Measurements from ENCODE around the gene FBXO21. TPM values are rescaled to one million over a fixed set of nuclear protein-coding genes. Genes with fewer than 3 reads are reported as not detected.

FBXO21 gene
- total and polyA plus RNA-seq, 2 of the 4 experiments (the other 2 are of a cell fraction), result 43.6 to 56.6 TPM

- peaks cover 60% of the 10 kb centered on the region for H3K36me3 ChIP-seq (ENCODE audit: control insufficient read depth, insufficient read depth, low read length)
- no peaks in the 10 kb centered on the region for H3K4me1 ChIP-seq (ENCODE audit: control insufficient read depth, insufficient read depth, low read length)
- no peak overlapping the region for H3K4me3 ChIP-seq (ENCODE audit: insufficient read depth, low read depth, low read length)
- no peak overlapping the region for H3K23ac ChIP-seq (ENCODE audit: low read depth, low read length)
- no peak overlapping the region for H3K56ac ChIP-seq (ENCODE audit: extremely low read depth, insufficient read depth, low read length)
- no peak overlapping the region for H3K4me2 ChIP-seq (ENCODE audit: low read depth, low read length)
- no peak overlapping the region for H2BK5ac ChIP-seq (ENCODE audit: low read depth, low read length, poor library complexity, severe bottlenecking)
- H4K20me1 ChIP-seq (ENCODE audit: insufficient read depth, low read length), result peaks cover 3% of the 10 kb centered on the region
- ATAC-seq (ENCODE audit: low read depth) (no peak), DNase-seq (no peak)
- no peak overlapping the region for H4K91ac ChIP-seq (ENCODE audit: insufficient read depth, low read depth, low read length)
- TF ChIP-seq BHLHE40 (IDR thresholded peaks at IDR 0.05; ENCODE audit: low read depth, low read length), result no peak
- TF ChIP-seq SMC3 (IDR thresholded peaks at IDR 0.05; ENCODE audit: low read depth, low read length), result no peak
- no peak overlapping the region for H3K14ac ChIP-seq (replicated peaks; ENCODE audit: low read depth, low read length)
- H2AK9ac ChIP-seq (replicated peaks; ENCODE audit: low read depth, low read length, poor library complexity), result no peak overlapping the region
- ChIA-PET CTCF (no interaction called here), POLR2A (ENCODE audit: unreplicated experiment) (no interaction called here)
- WGBS, 2 experiments (ENCODE audit: extremely low coverage in 2 of 2, insufficient read length in 1 of 2), result 92% methylated on average over 6 of the region's 11 CpGs; no CpG with 5 or more reads in 1 of the 2 experiments
- H3K9me1 ChIP-seq (ENCODE audit: insufficient read depth, low read length), result no peaks in the 10 kb centered on the region
- no peak overlapping the region for H2BK20ac ChIP-seq (ENCODE audit: low read depth, low read length)
- no peaks in the 10 kb centered on the region for H3K9me3 ChIP-seq (ENCODE audit: control insufficient read depth, insufficient read depth, low read length)
- H4K8ac ChIP-seq (ENCODE audit: low read depth in 2 of 2, low read length in 2 of 2), result no peak overlapping the region
- H3K27me3 ChIP-seq (ENCODE audit: control insufficient read depth, insufficient read depth, low read length), result no peaks in the 10 kb centered on the region
- BruUV-seq (replicated peaks), result no TSS peak
- dilution Hi-C loops (cut with HindIII; ENCODE audit: low sequenced_read_pairs, unreplicated experiment) (no loop called here), in situ Hi-C loops (cut with MboI; ENCODE audit: low sequenced_read_pairs) (no loop called here), intact Hi-C loops (cut with micrococcal nuclease) (loop anchor here (10.0 kb wide), 1 partner anchor 453 kb away; no protein-coding TSS in a partner anchor)
- H2AK5ac ChIP-seq (ENCODE audit: low read depth, low read length), result no peak overlapping the region
- H3K18ac ChIP-seq (ENCODE audit: low read depth, low read length), result no peak overlapping the region
- no peak overlapping the region for H3K27ac ChIP-seq (ENCODE audit: insufficient read depth, low read length)
- H3K9ac ChIP-seq (ENCODE audit: low read depth, low read length), result no peak overlapping the region
- H2BK120ac ChIP-seq (ENCODE audit: low read depth, low read length), result no peak overlapping the region
- H3K4ac ChIP-seq (ENCODE audit: low read depth, low read length), result no peak overlapping the region
- H2BK15ac ChIP-seq (ENCODE audit: low read depth, low read length), result no peak overlapping the region
- H3K79me1 ChIP-seq (ENCODE audit: low read depth in 1 of 2, low read length in 2 of 2), result no peaks in the 10 kb centered on the region
- no peak overlapping the region for H4K5ac ChIP-seq (ENCODE audit: low read depth, low read length)
- no peak overlapping the region for H2AFZ ChIP-seq (replicated peaks; ENCODE audit: low read length, poor library complexity)
These were observed 32.2 kb downstream of the FBXO21 start for GRCh38 chr12:117158096-117158495.
